IgD-negative memory B cell (primary cell): ENCODE results near the gene IFNL4. TPM values are rescaled to one million over a fixed set of nuclear protein-coding genes. Genes with fewer than 3 reads are reported as not detected.
"Not testable (repeated sequence)": the region's sequence is repeated elsewhere in the genome, so short reads cannot be mapped to it uniquely, and the experiment has no call there.

ENCODE experiments used
- H3K27ac Mint-ChIP-seq, 3 donors: one replicate each; pipeline ENCODE4 v1.8.0; 2020 to 2022; ENCODE audit warnings: mild to moderate bottlenecking in 3 of 3, mixed read lengths in 3 of 3, moderate library complexity in 1 of 3
- H3K27me3 Mint-ChIP-seq: one replicate; pipeline ENCODE4 v1.8.0; 2021; ENCODE audit warnings: mixed read lengths
- H3K36me3 Mint-ChIP-seq: one replicate; pipeline ENCODE4 v1.8.0; 2020; ENCODE audit warnings: mild to moderate bottlenecking, mixed read lengths
- H3K4me1 Mint-ChIP-seq, 3 donors: one replicate each; pipeline ENCODE4 v1.8.0; 2020 to 2022; ENCODE audit warnings: mixed read lengths in 3 of 3, mild to moderate bottlenecking in 1 of 3
- H3K4me3 Mint-ChIP-seq, 4 donors: one replicate each; pipeline ENCODE4 v1.8.0; 2020 to 2022; ENCODE audit warnings: mild to moderate bottlenecking in 4 of 4, mixed read lengths in 4 of 4, moderate library complexity in 3 of 4
- H3K9me3 Mint-ChIP-seq, 3 donors: one replicate each; pipeline ENCODE4 v1.8.0; 2020 to 2021; ENCODE audit warnings: mixed read lengths in 3 of 3, mild to moderate bottlenecking in 1 of 3
- polyA plus RNA-seq: library from polyadenylated mRNA; unstranded; fragments of 300-500 nt; fragmentation: Illumina TruSeq; gene quantifications from one replicate; pipeline ENCODE4 v1.2.3, GENCODE V29; 2021

Gene IFNL4
- polyA plus RNA-seq, 1 donor from 2014 or later = not detected

- H3K4me1 Mint-ChIP-seq, H3K4me3 Mint-ChIP-seq, H3K27ac Mint-ChIP-seq, H3K9me3 Mint-ChIP-seq, H3K36me3 Mint-ChIP-seq: not testable (repeated sequence)
- H3K27me3 Mint-ChIP-seq = peaks cover 13% of the 10 kb centered on the region
Measured at GRCh38 chr19:39245166-39245565, 3.5 kb downstream of the IFNL4 start.

- not testable (repeated sequence) for H3K9me3 Mint-ChIP-seq, H3K4me1 Mint-ChIP-seq, H3K4me3 Mint-ChIP-seq, H3K27ac Mint-ChIP-seq, H3K36me3 Mint-ChIP-seq
- peaks cover 13% of the 10 kb centered on the region for H3K27me3 Mint-ChIP-seq
Measured at GRCh38 chr19:39244410-39245100, 4.1 kb downstream of the IFNL4 start, which contains the start of gene IFNL3. IFNL3 (minus strand) TSS chr19:39245006; CDS start chr19:39244967, 39 bp downstream.

GRCh38 chr19:39243741-39244140, 4.9 kb downstream of the IFNL4 start:
- not testable (repeated sequence) for H3K36me3 Mint-ChIP-seq, H3K4me1 Mint-ChIP-seq, H3K9me3 Mint-ChIP-seq, H3K4me3 Mint-ChIP-seq, H3K27ac Mint-ChIP-seq
- H3K27me3 Mint-ChIP-seq = peaks cover 11% of the 10 kb centered on the region

GRCh38 chr19:39240421-39240820, 8.2 kb downstream of the IFNL4 start:
- H3K9me3 Mint-ChIP-seq = no peaks in the 10 kb centered on the region
- no peak overlapping the region for H3K27ac Mint-ChIP-seq

GRCh38 chr19:39238944-39239343, 9.7 kb downstream of the IFNL4 start:
- H3K4me1 Mint-ChIP-seq = peaks cover 0 to 9% (median 8%) of the 10 kb centered on the region in 3 donors
- H3K27ac Mint-ChIP-seq = no peak overlapping the region
- H3K27me3 Mint-ChIP-seq = peaks cover 15% of the 10 kb centered on the region
- H3K9me3 Mint-ChIP-seq = no peaks in the 10 kb centered on the region
- no peaks in the 10 kb centered on the region for H3K36me3 Mint-ChIP-seq
- H3K4me3 Mint-ChIP-seq = no peak overlapping the region

More at GRCh38 chr19:39240421-39240820, 8.2 kb downstream of the IFNL4 start:
- Mint-ChIP-seq H3K27me3 (peaks cover 15% of the 10 kb centered on the region), H3K4me1 (peaks cover 0 to 9% (median 8%) of the 10 kb centered on the region in 3 donors), H3K4me3 (no peak overlapping the region), H3K36me3 (no peaks in the 10 kb centered on the region)

- Mint-ChIP-seq H3K27me3 (peaks cover 12% of the 10 kb centered on the region), H3K4me1 (peaks cover 0 to 9% (median 8%) of the 10 kb centered on the region in 3 donors), H3K4me3 (peak overlapping the region in 2 of 4 donors; percentile 85 to 90), H3K27ac (no peak overlapping the region), H3K36me3 (no peaks in the 10 kb centered on the region), H3K9me3 (no peaks in the 10 kb centered on the region)
Measured at GRCh38 chr19:39238209-39238608, 10.4 kb downstream of the IFNL4 start.

- Mint-ChIP-seq H3K27ac (no peak overlapping the region), H3K36me3 (no peaks in the 10 kb centered on the region), H3K27me3 (peaks cover 11% of the 10 kb centered on the region), H3K4me3 (peak overlapping the region; percentile 43 to 90 (median 78)), H3K9me3 (no peaks in the 10 kb centered on the region), H3K4me1 (peaks cover 0 to 9% (median 8%) of the 10 kb centered on the region in 3 donors)
Measured at GRCh38 chr19:39237200-39238184, 11.2 kb downstream of the IFNL4 start.

GRCh38 chr19:39236527-39236926, 12.1 kb downstream of the IFNL4 start:
- Mint-ChIP-seq H3K9me3 (no peaks in the 10 kb centered on the region), H3K36me3 (no peaks in the 10 kb centered on the region), H3K4me3 (no peak overlapping the region), H3K4me1 (peaks cover 0 to 9% (median 8%) of the 10 kb centered on the region in 3 donors), H3K27me3 (peaks cover 11% of the 10 kb centered on the region), H3K27ac (no peak overlapping the region)

- Mint-ChIP-seq H3K27ac (no peak overlapping the region), H3K4me3 (no peak overlapping the region), H3K27me3 (peaks cover 8% of the 10 kb centered on the region), H3K36me3 (no peaks in the 10 kb centered on the region), H3K4me1 (peaks cover 0 to 4% (median 4%) of the 10 kb centered on the region in 3 donors), H3K9me3 (peaks cover 0 to 4% (median 0%) of the 10 kb centered on the region in 3 donors)
Measured at GRCh38 chr19:39232708-39233107, 15.9 kb downstream of the IFNL4 start.

GRCh38 chr19:39230096-39230764, 18.4 kb downstream of the IFNL4 start:
- Mint-ChIP-seq H3K27ac (no peak overlapping the region), H3K27me3 (peaks cover 5% of the 10 kb centered on the region), H3K4me1 (no peaks in the 10 kb centered on the region), H3K4me3 (no peak overlapping the region), H3K9me3 (peaks cover 0 to 4% (median 0%) of the 10 kb centered on the region in 3 donors), H3K36me3 (no peaks in the 10 kb centered on the region)

- Mint-ChIP-seq H3K27me3 (peaks cover 34% of the 10 kb centered on the region), H3K27ac (no peak overlapping the region), H3K9me3 (no peaks in the 10 kb centered on the region), H3K4me1 (no peaks in the 10 kb centered on the region), H3K36me3 (no peaks in the 10 kb centered on the region), H3K4me3 (no peak overlapping the region)
Measured at GRCh38 chr19:39224910-39225309, 23.7 kb downstream of the IFNL4 start.

- peaks cover 0 to 1% (median 0%) of the 10 kb centered on the region in 3 donors for H3K4me1 Mint-ChIP-seq
- H3K9me3 Mint-ChIP-seq = peaks cover 0 to 1% (median 0%) of the 10 kb centered on the region in 3 donors
- peaks cover 38% of the 10 kb centered on the region for H3K27me3 Mint-ChIP-seq
- H3K27ac Mint-ChIP-seq = no peak overlapping the region
- peaks cover 3% of the 10 kb centered on the region for H3K36me3 Mint-ChIP-seq
- H3K4me3 Mint-ChIP-seq = no peak overlapping the region
Measured at GRCh38 chr19:39223703-39224279, 24.9 kb downstream of the IFNL4 start.

GRCh38 chr19:39219108-39219507, 29.5 kb downstream of the IFNL4 start:
- H3K27me3 Mint-ChIP-seq = peaks cover 29% of the 10 kb centered on the region
- H3K27ac Mint-ChIP-seq, H3K9me3 Mint-ChIP-seq: not testable (repeated sequence)

GRCh38 chr19:39218230-39219007, 30.2 kb downstream of the IFNL4 start:
- Mint-ChIP-seq H3K27me3 (peaks cover 23% of the 10 kb centered on the region), H3K4me1 (peaks cover 0 to 1% (median 0%) of the 10 kb centered on the region in 3 donors), H3K4me3 (no peak overlapping the region), H3K9me3 (peaks cover 0 to 6% (median 5%) of the 10 kb centered on the region in 3 donors), H3K27ac (no peak overlapping the region), H3K36me3 (peaks cover 3% of the 10 kb centered on the region)

More at GRCh38 chr19:39219108-39219507, 29.5 kb downstream of the IFNL4 start:
- not testable (repeated sequence) for H3K4me3 Mint-ChIP-seq, H3K36me3 Mint-ChIP-seq, H3K4me1 Mint-ChIP-seq
